Gastrocnemius medialis (tissue), 4 donors: Measurements from ENCODE around the gene CHRD. TPM values are rescaled to one million over a fixed set of nuclear protein-coding genes. Genes with fewer than 3 reads are reported as not detected.
"Not testable (repeated sequence)": the region's sequence is repeated elsewhere in the genome, so short reads cannot be mapped to it uniquely, and the experiment has no call there.

Experiments used
- ATAC-seq, 2 donors: fragments of 150-250 bp; one replicate each; pipeline ENCODE4 v1.9.1; 2016
- DNase-seq, 2 donors: peaks; one replicate each; pipeline ENCODE4 v3.0.0-alpha.2; 2019
- H3K27ac ChIP-seq, 4 donors: fragments of 200-600 bp; sonication (generic); 1 replicate in 1 of 4; 2 replicates in 3 of 4; pipeline ENCODE4 v1.5.1; 2016 to 2018; ENCODE audit warnings: mild to moderate bottlenecking in 2 of 4, moderate library complexity in 1 of 4
- H3K27me3 ChIP-seq, 3 donors: fragments of 200-600 bp; sonication (generic) in 2 of 3; 1 replicate in 1 of 3; 2 replicates in 2 of 3; pipeline versions ENCODE4 v1.5.1 to v1.6.0; 2016 to 2019; ENCODE audit warnings: mild to moderate bottlenecking in 1 of 3, moderate library complexity in 1 of 3
- H3K36me3 ChIP-seq, 2 donors: fragments of 200-600 bp; sonication (generic) in 1 of 2; one replicate each; pipeline ENCODE4 v1.5.1; 2017 to 2018
- H3K4me1 ChIP-seq, 2 donors: fragments of 200-600 bp; sonication (generic) in 1 of 2; one replicate each; pipeline ENCODE4 v1.5.1; 2016 to 2017; ENCODE audit warnings: mild to moderate bottlenecking in 2 of 2
- H3K4me3 ChIP-seq, 4 donors: fragments of 200-600 bp; sonication (generic) in 3 of 4; 1 replicate in 1 of 4; 2 replicates in 3 of 4; pipeline ENCODE4 v1.5.1; 2016 to 2019; ENCODE audit warnings: mild to moderate bottlenecking in 2 of 4
- H3K9me3 ChIP-seq, 3 donors: fragments of 200-600 bp; sonication (generic) in 2 of 3; 1 replicate in 1 of 3; 2 replicates in 2 of 3; pipeline ENCODE4 v1.5.1; 2016 to 2019
- POLR2A ChIP-seq, 2 donors: fragments of 450-650 bp; IDR thresholded peaks; one replicate each; pipeline ENCODE4 v1.6.1; 2017; ENCODE audit warnings: antibody characterized with exemption in 2 of 2, mild to moderate bottlenecking in 2 of 2, moderate library complexity in 2 of 2
- in situ Hi-C, 4 donors: fragments of 200-750 bp; cut with MboI; loops; one replicate each; pipeline versions ENCODE4 v1.15.0 to v1.8.0; 2017; ENCODE audit warnings: low sequenced_read_pairs in 4 of 4
- intact Hi-C: fragments of 100-400 bp; cut with DNase I; formaldehyde crosslinking; loops from one replicate; pipeline ENCODE4 v1.15.1; 2023; ENCODE audit warnings: low total_unique reads
- total RNA-seq, 4 donors: library from RNA; depleted of rRNA; stranded (reverse); fragments of >200 nt; gene quantifications; one replicate each; pipeline versions ENCODE4 v1.1.0 to v1.2.3, GENCODE V29; 2016
- TF ChIP-seq, protein P1 (sequence below), 5 experiments: fragments of 450-650 bp in 3 of 5; fragments of 200-600 bp in 2 of 5; sonication (generic) in 2 of 5; IDR thresholded peaks in 4 of 5; conservative IDR thresholded peaks in 1 of 5; 1 replicate in 4 of 5; 2 replicates in 1 of 5; pipeline ENCODE4 v1.5.1; 2016 to 2019; ENCODE audit warnings: antibody characterized with exemption in 5 of 5, mild to moderate bottlenecking in 3 of 5, moderate library complexity in 3 of 5

The CHRD gene
- total RNA-seq, 4 donors from 2014 or later = 2.6 to 5.7 (median 3.4) TPM

DNA sequence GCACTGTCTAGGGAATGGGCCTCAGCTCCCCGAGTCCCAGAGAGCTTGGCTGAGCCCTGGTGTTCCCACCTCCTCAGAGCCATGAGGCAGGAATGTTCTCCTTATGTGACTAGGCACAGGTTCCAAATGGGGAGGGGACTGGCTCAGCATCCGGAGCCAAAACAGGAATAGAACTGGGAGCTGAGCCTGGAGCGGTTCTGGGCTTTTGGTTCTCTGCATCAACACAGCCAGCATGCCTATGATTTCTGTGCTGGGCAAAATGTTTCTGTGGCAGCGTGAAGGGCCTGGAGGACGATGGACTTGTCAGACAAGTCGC lies 42.5 kb upstream of the CHRD start, which contains the start of gene FAM131A:
TSS of gene FAM131A (plus strand) at position 202 of the 316 bp plus-strand sequence. CDS start at position 233, 31 bp downstream.
- Histone ChIP-seq H3K4me3 (peak within 1 kb of the TSS; percentile 75 to 90 (median 82)), H3K36me3 (peaks cover 0 to 40% of the 10 kb centered on the region in 2 donors), H3K27me3 (no peaks in the 10 kb centered on the region), H3K27ac (peak within 1 kb of the TSS; percentile 98 to 99 (median 98)), H3K4me1 (peaks cover 38% of the 10 kb centered on the region in 2 donors), H3K9me3 (no peaks in the 10 kb centered on the region)
- in situ Hi-C loops = no loop called here
- peak; percentile 31 to 52 for ATAC-seq
- peak in 1 of 2 donors; percentile 74 for DNase-seq
- intact Hi-C loops = loop anchor here (1.0 to 10.0 kb wide), 4 partner anchors 23 to 1033 kb away; partner anchors contain the start of genes EIF4G1 and PSMD2
- TF ChIP-seq, protein P1, sequence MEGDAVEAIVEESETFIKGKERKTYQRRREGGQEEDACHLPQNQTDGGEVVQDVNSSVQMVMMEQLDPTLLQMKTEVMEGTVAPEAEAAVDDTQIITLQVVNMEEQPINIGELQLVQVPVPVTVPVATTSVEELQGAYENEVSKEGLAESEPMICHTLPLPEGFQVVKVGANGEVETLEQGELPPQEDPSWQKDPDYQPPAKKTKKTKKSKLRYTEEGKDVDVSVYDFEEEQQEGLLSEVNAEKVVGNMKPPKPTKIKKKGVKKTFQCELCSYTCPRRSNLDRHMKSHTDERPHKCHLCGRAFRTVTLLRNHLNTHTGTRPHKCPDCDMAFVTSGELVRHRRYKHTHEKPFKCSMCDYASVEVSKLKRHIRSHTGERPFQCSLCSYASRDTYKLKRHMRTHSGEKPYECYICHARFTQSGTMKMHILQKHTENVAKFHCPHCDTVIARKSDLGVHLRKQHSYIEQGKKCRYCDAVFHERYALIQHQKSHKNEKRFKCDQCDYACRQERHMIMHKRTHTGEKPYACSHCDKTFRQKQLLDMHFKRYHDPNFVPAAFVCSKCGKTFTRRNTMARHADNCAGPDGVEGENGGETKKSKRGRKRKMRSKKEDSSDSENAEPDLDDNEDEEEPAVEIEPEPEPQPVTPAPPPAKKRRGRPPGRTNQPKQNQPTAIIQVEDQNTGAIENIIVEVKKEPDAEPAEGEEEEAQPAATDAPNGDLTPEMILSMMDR (IDR thresholded peaks at IDR 0.05 in 4 of 5, conservative IDR thresholded peaks at IDR 0.05 in 1 of 5) = no peak
- TF ChIP-seq POLR2A (IDR thresholded peaks at IDR 0.05) = no peak

DNA sequence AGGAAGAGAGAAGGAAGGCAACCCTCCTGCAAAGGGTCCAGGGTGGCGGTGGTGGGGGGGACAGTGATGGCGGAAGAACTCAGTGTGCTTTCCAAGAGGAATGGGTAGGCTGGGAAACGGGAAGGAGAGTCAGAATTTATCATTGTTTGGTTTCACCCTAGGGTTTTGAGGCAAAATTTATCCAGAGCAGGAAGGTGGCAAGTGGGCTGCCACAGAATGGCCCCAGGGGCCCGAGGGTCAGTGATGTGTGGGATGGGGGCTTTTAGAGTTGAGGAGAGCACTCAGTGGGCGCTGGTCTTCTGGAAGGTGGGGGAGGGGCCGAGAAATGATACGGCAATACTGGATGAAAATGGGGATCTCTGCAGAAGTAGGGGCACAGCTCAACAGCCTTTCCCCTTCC lies 41.9 kb upstream of the CHRD start:
- Histone ChIP-seq H3K27ac (peak overlapping the region; percentile 98 to 99 (median 98)), H3K9me3 (no peaks in the 10 kb centered on the region), H3K4me3 (peak overlapping the region; percentile 20 to 36 (median 29)), H3K36me3 (peaks cover 0 to 40% of the 10 kb centered on the region in 2 donors), H3K4me1 (peaks cover 35 to 38% of the 10 kb centered on the region in 2 donors), H3K27me3 (no peaks in the 10 kb centered on the region)
- ATAC-seq (no peak), DNase-seq (no peak)
- intact Hi-C loops (loop anchor here (1.0 to 10.0 kb wide), 4 partner anchors 23 to 1033 kb away; partner anchors contain the start of genes EIF4G1 and PSMD2), in situ Hi-C loops (no loop called here)
- TF ChIP-seq, protein P1 (IDR thresholded peaks at IDR 0.05 in 4 of 5, conservative IDR thresholded peaks at IDR 0.05 in 1 of 5) = no peak
- TF ChIP-seq POLR2A (IDR thresholded peaks at IDR 0.05) = no peak

- Histone ChIP-seq H3K27me3 (no peaks in the 10 kb centered on the region), H3K4me1 (peaks cover 35 to 43% of the 10 kb centered on the region in 2 donors), H3K9me3 (no peaks in the 10 kb centered on the region), H3K27ac (peak overlapping the region; percentile 98 to 99 (median 98)), H3K36me3 (peaks cover 0 to 40% of the 10 kb centered on the region in 2 donors), H3K4me3 (peak overlapping the region; percentile 20 to 36 (median 34))
- TF ChIP-seq, protein P1 (IDR thresholded peaks at IDR 0.05 in 4 of 5, conservative IDR thresholded peaks at IDR 0.05 in 1 of 5) = peak in 2 of 5 experiments; percentile 30 to 43
- TF ChIP-seq POLR2A (IDR thresholded peaks at IDR 0.05) = peak in 1 of 2 donors; percentile 30
- in situ Hi-C loops = no loop called here
- ATAC-seq (no peak), DNase-seq (peak in 1 of 2 donors; percentile 63)
- intact Hi-C loops = loop anchor here (10.0 kb wide), 1 partner anchor 1034 kb away; no protein-coding TSS in a partner anchor
These were observed 41.3 kb upstream of the CHRD start for GRCh38 chr3:184338511-184338945.

- Histone ChIP-seq H3K9me3 (no peaks in the 10 kb centered on the region), H3K27ac (peak overlapping the region; percentile 98 to 99 (median 98)), H3K4me3 (peak overlapping the region; percentile 20 to 36 (median 34)), H3K36me3 (peaks cover 0 to 39% of the 10 kb centered on the region in 2 donors), H3K4me1 (peaks cover 35 to 44% of the 10 kb centered on the region in 2 donors), H3K27me3 (no peaks in the 10 kb centered on the region)
- DNase-seq (no peak), ATAC-seq (no peak)
- no peak for TF ChIP-seq POLR2A (IDR thresholded peaks at IDR 0.05)
- TF ChIP-seq, protein P1 (IDR thresholded peaks at IDR 0.05 in 4 of 5, conservative IDR thresholded peaks at IDR 0.05 in 1 of 5) = no peak
- intact Hi-C loops = loop anchor here (10.0 kb wide), 1 partner anchor 1034 kb away; no protein-coding TSS in a partner anchor
- in situ Hi-C loops = no loop called here
These were observed 40.9 kb upstream of the CHRD start for GRCh38 chr3:184339001-184339400.

GRCh38 chr3:184339451-184340135 lies 40.3 kb upstream of the CHRD start:
- Histone ChIP-seq H3K36me3 (peaks cover 0 to 37% of the 10 kb centered on the region in 2 donors), H3K4me1 (peaks cover 35 to 44% of the 10 kb centered on the region in 2 donors), H3K27ac (peak overlapping the region in 3 of 4 donors; percentile 98 to 99 (median 98))
- H3K9me3 ChIP-seq, H3K27me3 ChIP-seq, DNase-seq, ATAC-seq, H3K4me3 ChIP-seq, in situ Hi-C loops: not testable (repeated sequence)
- intact Hi-C loops = loop anchor here (10.0 kb wide), 1 partner anchor 1035 kb away; no protein-coding TSS in a partner anchor
